Caco-2 (cell line): ENCODE results near the gene SREBF1. TPM values are rescaled to one million over a fixed set of nuclear protein-coding genes. Genes with fewer than 3 reads are reported as not detected.

ENCODE experiments used
- BruUV-seq: library from RNA; stranded (reverse); fragments of 400-500 nt; replicated peaks from 2 replicates; lab custom pipeline; 2021; lab: Mats Ljungman, UMichigan
- CTCF ChIA-PET: fragments of 300-600 bp; sonication (Branson Sonifier 250); formaldehyde crosslinking; loops from one replicate; lab custom pipeline; 2022; ENCODE audit warnings: antibody characterized with exemption; lab: Charles Lee
- POLR2A ChIA-PET: fragments of 300-600 bp; sonication (Branson Sonifier 250); formaldehyde crosslinking; loops from one replicate; lab custom pipeline; 2022; ENCODE audit warnings: antibody characterized with exemption; lab: Charles Lee
- DNase-seq, 2 experiments: peaks; one replicate each; pipeline versions ENCODE4 v3.0.0 to v3.0.0-alpha.2; 2020 to 2022
- H3K27me3 ChIP-seq: replicated peaks from 2 replicates; pipeline ENCODE4 v1.6.0; 2011; ENCODE audit warnings: low read length; ENCODE audit not compliant: control insufficient read depth, insufficient read depth
- H3K36me3 ChIP-seq: 2 replicates; pipeline ENCODE4 v1.5.1; 2011; ENCODE audit warnings: low read length; ENCODE audit not compliant: control insufficient read depth, insufficient read depth
- H3K4me1 ChIP-seq: fragments of 250-450 bp; sonication (Bioruptor Pico); 2 replicates; pipeline ENCODE4 v1.5.1; 2020; ENCODE audit warnings: mild to moderate bottlenecking
- H3K4me3 ChIP-seq: 2 replicates; pipeline ENCODE4 v1.5.1; 2011; ENCODE audit warnings: low read depth, mild to moderate bottlenecking, control low read depth, low read length
- H3K9me3 ChIP-seq: fragments of 250-450 bp; sonication (Bioruptor Pico); 2 replicates; pipeline ENCODE4 v1.5.1; 2020; ENCODE audit warnings: mild to moderate bottlenecking, moderate library complexity
- H3K27ac Mint-ChIP-seq: one replicate; pipeline ENCODE4 v1.8.0; 2022; ENCODE audit warnings: mixed read lengths; ENCODE audit not compliant: unreplicated experiment
- H3K27me3 Mint-ChIP-seq: one replicate; pipeline ENCODE4 v1.8.0; 2022; ENCODE audit warnings: mixed read lengths; ENCODE audit not compliant: insufficient read depth, unreplicated experiment
- H3K36me3 Mint-ChIP-seq: one replicate; pipeline ENCODE4 v1.8.0; 2022; ENCODE audit warnings: mild to moderate bottlenecking, mixed read lengths; ENCODE audit not compliant: insufficient read depth, unreplicated experiment
- H3K4me1 Mint-ChIP-seq: one replicate; pipeline ENCODE4 v1.8.0; 2022; ENCODE audit warnings: low read depth, mixed read lengths; ENCODE audit not compliant: unreplicated experiment
- H3K4me3 Mint-ChIP-seq: one replicate; pipeline ENCODE4 v1.8.0; 2022; ENCODE audit warnings: mild to moderate bottlenecking, moderate library complexity, mixed read lengths; ENCODE audit not compliant: unreplicated experiment
- H3K9me3 Mint-ChIP-seq: one replicate; pipeline ENCODE4 v1.8.0; 2022; ENCODE audit warnings: mixed read lengths; ENCODE audit not compliant: unreplicated experiment
- intact Hi-C: fragments of 100-400 bp; cut with micrococcal nuclease; formaldehyde crosslinking; loops from one replicate; pipeline ENCODE4 v1.10.0; 2022; ENCODE audit not compliant: unreplicated experiment
- total RNA-seq: library from RNA; stranded (reverse); gene quantifications from 2 replicates; pipeline ENCODE4 v1.2.3, GENCODE V29; 2022
- TF ChIP-seq, protein P1 (sequence below), 2 experiments: fragments of 200-600 bp in 1 of 2; IDR thresholded peaks; 1 replicate in 1 of 2; 2 replicates in 1 of 2; pipeline versions ENCODE4 v1.5.1 to v1.8.0; 2011 to 2022; ENCODE audit warnings: antibody characterized with exemption in 1 of 2, control low read depth in 1 of 2, inconsistent platforms in 1 of 2, low read depth in 1 of 2, low read length in 1 of 2, mild to moderate bottlenecking in 1 of 2, moderate library complexity in 1 of 2; ENCODE audit not compliant: insufficient read depth in 1 of 2, severe bottlenecking in 1 of 2, unreplicated experiment in 1 of 2

The SREBF1 gene
- total RNA-seq, 1 experiment from 2014 or later, result 118 TPM

GRCh38 chr17:17856386-17856785 is 19.6 kb upstream of the SREBF1 start:
- ChIA-PET POLR2A (interaction anchor here (0.6 kb wide), 1 partner anchor 23 kb away, joined by 4 read pairs; no protein-coding TSS in a partner anchor), CTCF (no interaction called here)
- Mint-ChIP-seq H3K4me1 (peaks cover 12% of the 10 kb centered on the region), H3K27me3 (no peaks in the 10 kb centered on the region), H3K27ac (no peak overlapping the region), H3K36me3 (no peaks in the 10 kb centered on the region), H3K4me3 (no peak overlapping the region), H3K9me3 (no peaks in the 10 kb centered on the region)
- Histone ChIP-seq H3K36me3 (no peaks in the 10 kb centered on the region), H3K27me3 (no peaks in the 10 kb centered on the region), H3K4me1 (peaks cover 11% of the 10 kb centered on the region; the same call in 1 of the 2 replicates), H3K9me3 (no peaks in the 10 kb centered on the region), H3K4me3 (no peak overlapping the region)
- intact Hi-C loops, result loop anchor here (10.0 kb wide), 1 partner anchor 132 kb away; no protein-coding TSS in a partner anchor
- no peak for DNase-seq
- TF ChIP-seq, protein P1, sequence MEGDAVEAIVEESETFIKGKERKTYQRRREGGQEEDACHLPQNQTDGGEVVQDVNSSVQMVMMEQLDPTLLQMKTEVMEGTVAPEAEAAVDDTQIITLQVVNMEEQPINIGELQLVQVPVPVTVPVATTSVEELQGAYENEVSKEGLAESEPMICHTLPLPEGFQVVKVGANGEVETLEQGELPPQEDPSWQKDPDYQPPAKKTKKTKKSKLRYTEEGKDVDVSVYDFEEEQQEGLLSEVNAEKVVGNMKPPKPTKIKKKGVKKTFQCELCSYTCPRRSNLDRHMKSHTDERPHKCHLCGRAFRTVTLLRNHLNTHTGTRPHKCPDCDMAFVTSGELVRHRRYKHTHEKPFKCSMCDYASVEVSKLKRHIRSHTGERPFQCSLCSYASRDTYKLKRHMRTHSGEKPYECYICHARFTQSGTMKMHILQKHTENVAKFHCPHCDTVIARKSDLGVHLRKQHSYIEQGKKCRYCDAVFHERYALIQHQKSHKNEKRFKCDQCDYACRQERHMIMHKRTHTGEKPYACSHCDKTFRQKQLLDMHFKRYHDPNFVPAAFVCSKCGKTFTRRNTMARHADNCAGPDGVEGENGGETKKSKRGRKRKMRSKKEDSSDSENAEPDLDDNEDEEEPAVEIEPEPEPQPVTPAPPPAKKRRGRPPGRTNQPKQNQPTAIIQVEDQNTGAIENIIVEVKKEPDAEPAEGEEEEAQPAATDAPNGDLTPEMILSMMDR (IDR thresholded peaks at IDR 0.05; ENCODE audit: insufficient read depth in 1 of 2, low read depth in 1 of 2, low read length in 1 of 2, severe bottlenecking in 1 of 2, unreplicated experiment in 1 of 2), result no peak
- BruUV-seq, result no TSS peak

GRCh38 chr17:17855976-17856375 is 19.2 kb upstream of the SREBF1 start:
- H3K4me1 ChIP-seq, result peaks cover 11% of the 10 kb centered on the region; the same call in 1 of the 2 replicates
- no peaks in the 10 kb centered on the region for H3K27me3 ChIP-seq
- BruUV-seq, result no TSS peak
- intact Hi-C loops, result loop anchor here (10.0 kb wide), 1 partner anchor 131 kb away; no protein-coding TSS in a partner anchor
- DNase-seq, result no peak
- ChIA-PET CTCF (no interaction called here), POLR2A (interaction anchor here (0.6 kb wide), 1 partner anchor 22 kb away, joined by 4 read pairs; no protein-coding TSS in a partner anchor)
- H3K9me3 ChIP-seq, result no peaks in the 10 kb centered on the region
- no peak overlapping the region for H3K4me3 Mint-ChIP-seq
- no peak overlapping the region for H3K4me3 ChIP-seq
- H3K36me3 Mint-ChIP-seq, result no peaks in the 10 kb centered on the region
- no peak overlapping the region for H3K27ac Mint-ChIP-seq
- TF ChIP-seq, protein P1 (IDR thresholded peaks at IDR 0.05; ENCODE audit: insufficient read depth in 1 of 2, low read depth in 1 of 2, low read length in 1 of 2, severe bottlenecking in 1 of 2, unreplicated experiment in 1 of 2), result no peak
- no peaks in the 10 kb centered on the region for H3K27me3 Mint-ChIP-seq
- H3K4me1 Mint-ChIP-seq, result peaks cover 12% of the 10 kb centered on the region
- H3K36me3 ChIP-seq, result no peaks in the 10 kb centered on the region
- H3K9me3 Mint-ChIP-seq, result no peaks in the 10 kb centered on the region

DNA sequence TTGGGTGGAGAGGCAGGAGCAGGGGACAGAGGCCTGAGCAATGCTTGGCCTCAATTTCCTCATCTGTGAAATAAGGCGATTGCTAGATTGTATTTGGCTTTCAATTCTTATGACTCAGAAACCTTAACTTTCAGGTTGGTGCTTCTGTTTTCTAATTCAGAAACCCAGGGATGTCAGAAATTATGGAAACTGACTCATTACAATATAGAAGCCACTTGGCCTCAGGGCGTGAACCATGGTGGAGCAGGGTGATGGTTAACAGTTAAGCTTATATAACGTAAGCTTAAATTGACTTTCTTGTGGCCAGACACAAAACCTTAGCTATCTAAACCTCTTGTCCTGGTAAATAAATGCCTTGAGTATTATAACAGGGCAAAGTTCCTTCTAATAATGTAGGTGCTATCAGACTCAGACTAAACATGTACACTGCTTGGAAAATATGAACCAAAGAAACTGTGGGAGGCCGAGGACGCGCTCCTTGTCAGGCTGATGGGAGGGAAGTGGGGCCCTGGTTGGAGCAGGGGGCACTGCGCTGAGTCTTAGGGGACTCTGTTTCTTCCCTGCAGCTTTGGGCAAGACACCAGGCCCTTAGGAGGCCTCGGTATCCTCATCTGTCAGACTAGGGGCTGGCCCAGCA is 17.1 kb upstream of the SREBF1 start:
- TF ChIP-seq, protein P1 (IDR thresholded peaks at IDR 0.05; ENCODE audit: insufficient read depth in 1 of 2, low read depth in 1 of 2, low read length in 1 of 2, severe bottlenecking in 1 of 2, unreplicated experiment in 1 of 2), result no peak
- Histone ChIP-seq H3K4me1 (peaks cover 11% of the 10 kb centered on the region; the same call in 1 of the 2 replicates), H3K4me3 (no peak overlapping the region), H3K36me3 (no peaks in the 10 kb centered on the region), H3K9me3 (no peaks in the 10 kb centered on the region), H3K27me3 (no peaks in the 10 kb centered on the region)
- H3K36me3 Mint-ChIP-seq, result no peaks in the 10 kb centered on the region
- intact Hi-C loops, result loop anchor here (10.0 kb wide), 1 partner anchor 129 kb away; no protein-coding TSS in a partner anchor
- peaks cover 12% of the 10 kb centered on the region for H3K4me1 Mint-ChIP-seq
- H3K9me3 Mint-ChIP-seq, result no peaks in the 10 kb centered on the region
- H3K27ac Mint-ChIP-seq, result peak overlapping the region; percentile 58
- H3K4me3 Mint-ChIP-seq, result no peak overlapping the region
- no TSS peak for BruUV-seq
- DNase-seq, result no peak
- ChIA-PET POLR2A (interaction anchor here (2.3 kb wide), 1 partner anchor 18 kb away, joined by 10 read pairs; no protein-coding TSS in a partner anchor), CTCF (interaction anchor here (0.6 to 1.2 kb wide), 3 partner anchors 11 to 40 kb away, joined by 3 to 5 read pairs (median 4); no protein-coding TSS in a partner anchor)
- H3K27me3 Mint-ChIP-seq, result no peaks in the 10 kb centered on the region
